BE2C (cell line): ENCODE measurements around the gene CLDN5.

Experiments
- DNase-seq: peaks from one replicate; pipeline ENCODE4 v3.0.0-alpha.2; 2020
- H3K27me3 ChIP-seq: fragments of 250-450 bp; sonication (Bioruptor Pico); 2 replicates; pipeline ENCODE4 v1.5.1; 2020; ENCODE audit warnings: mild to moderate bottlenecking
- H3K36me3 ChIP-seq: fragments of 250-450 bp; sonication (Bioruptor Pico); 2 replicates; pipeline ENCODE4 v1.5.1; 2020; ENCODE audit warnings: mild to moderate bottlenecking
- H3K4me1 ChIP-seq: fragments of 250-450 bp; sonication (Bioruptor Pico); 2 replicates; pipeline ENCODE4 v1.5.1; 2020
- H3K4me3 ChIP-seq: 2 replicates; pipeline ENCODE4 v1.5.1; 2011; ENCODE audit warnings: low read depth, low read length
- H3K9me3 ChIP-seq: fragments of 250-450 bp; sonication (Bioruptor Pico); 2 replicates; pipeline ENCODE4 v1.5.1; 2020
- CTCF ChIP-seq: IDR thresholded peaks from 2 replicates; pipeline ENCODE4 v1.5.1; 2012; ENCODE audit warnings: mild to moderate bottlenecking, low read depth, low read length

Gene CLDN5

GRCh38 chr22:19568337-19569275 lies 44.4 kb upstream of the CLDN5 start:
- Histone ChIP-seq H3K4me1 (no peaks in the 10 kb centered on the region), H3K27me3 (no peaks in the 10 kb centered on the region), H3K9me3 (no peaks in the 10 kb centered on the region), H3K36me3 (no peaks in the 10 kb centered on the region), H3K4me3 (no peak overlapping the region)
- no peak for TF ChIP-seq CTCF
- DNase-seq, result no peak

- Histone ChIP-seq H3K4me3 (no peak overlapping the region), H3K4me1 (no peaks in the 10 kb centered on the region), H3K27me3 (no peaks in the 10 kb centered on the region), H3K36me3 (no peaks in the 10 kb centered on the region), H3K9me3 (no peaks in the 10 kb centered on the region)
- TF ChIP-seq CTCF, result no peak
- DNase-seq, result no peak
Measured at GRCh38 chr22:19567157-19568009, 43.2 kb upstream of the CLDN5 start.

- no peak overlapping the region for H3K4me3 ChIP-seq
- no peaks in the 10 kb centered on the region for H3K9me3 ChIP-seq
- H3K27me3 ChIP-seq, result no peaks in the 10 kb centered on the region
- DNase-seq, result no peak
- no peaks in the 10 kb centered on the region for H3K4me1 ChIP-seq
- H3K36me3 ChIP-seq, result no peaks in the 10 kb centered on the region
- TF ChIP-seq CTCF, result no peak
Measured at GRCh38 chr22:19566279-19567156, 42.3 kb upstream of the CLDN5 start.

- no peak overlapping the region for H3K4me3 ChIP-seq
- no peaks in the 10 kb centered on the region for H3K27me3 ChIP-seq
- no peaks in the 10 kb centered on the region for H3K36me3 ChIP-seq
- no peaks in the 10 kb centered on the region for H3K9me3 ChIP-seq
- TF ChIP-seq CTCF, result no peak
- no peak for DNase-seq
- no peaks in the 10 kb centered on the region for H3K4me1 ChIP-seq
Measured at GRCh38 chr22:19565382-19566278, 41.4 kb upstream of the CLDN5 start.

GRCh38 chr22:19559956-19560355 lies 35.7 kb upstream of the CLDN5 start:
- no peak for TF ChIP-seq CTCF
- no peaks in the 10 kb centered on the region for H3K27me3 ChIP-seq

More at GRCh38 chr22:19559956-19560355, 35.7 kb upstream of the CLDN5 start:
- H3K36me3 ChIP-seq, result no peaks in the 10 kb centered on the region
- peaks cover 2% of the 10 kb centered on the region; the same call in 1 of the 2 replicates for H3K4me1 ChIP-seq
- DNase-seq, result no peak
- no peaks in the 10 kb centered on the region for H3K9me3 ChIP-seq
- no peak overlapping the region for H3K4me3 ChIP-seq
